ENCODE measurements around the gene CISTR. TPM values are rescaled to one million over a fixed set of nuclear protein-coding genes. Genes with fewer than 3 reads are reported as not detected.
"Not testable (repeated sequence)": the region's sequence is repeated elsewhere in the genome, so short reads cannot be mapped to it uniquely, and the experiment has no call there.

CISTR gene
- not detected for total RNA-seq

GRCh38 chr12:53751336-53752191 is at the start of gene CISTR:
TSS of gene CISTR (minus strand) at chr12:53751979.
- DNase-seq, result peak; percentile 29

DNA sequence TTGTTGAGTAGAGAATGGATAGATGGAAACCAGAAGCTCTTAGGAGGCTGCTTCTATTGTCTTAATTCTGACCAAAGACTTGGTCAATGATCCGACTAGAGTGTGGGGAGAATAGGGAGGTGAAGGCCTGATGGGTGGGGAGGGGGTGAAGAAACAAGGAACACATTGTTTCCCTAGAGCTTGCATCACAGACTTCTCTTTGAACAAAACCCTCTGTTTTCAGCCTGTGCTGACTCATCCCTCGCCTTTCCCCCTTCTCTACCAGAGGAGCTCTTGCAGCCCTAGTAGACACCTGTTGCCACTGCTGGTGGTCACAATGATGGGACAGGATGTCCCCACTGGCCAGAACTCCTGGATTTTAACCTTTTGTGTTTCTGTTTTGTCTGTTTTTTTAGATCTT is 46.8 kb upstream of the CISTR start:
- no peak for DNase-seq

DNA sequence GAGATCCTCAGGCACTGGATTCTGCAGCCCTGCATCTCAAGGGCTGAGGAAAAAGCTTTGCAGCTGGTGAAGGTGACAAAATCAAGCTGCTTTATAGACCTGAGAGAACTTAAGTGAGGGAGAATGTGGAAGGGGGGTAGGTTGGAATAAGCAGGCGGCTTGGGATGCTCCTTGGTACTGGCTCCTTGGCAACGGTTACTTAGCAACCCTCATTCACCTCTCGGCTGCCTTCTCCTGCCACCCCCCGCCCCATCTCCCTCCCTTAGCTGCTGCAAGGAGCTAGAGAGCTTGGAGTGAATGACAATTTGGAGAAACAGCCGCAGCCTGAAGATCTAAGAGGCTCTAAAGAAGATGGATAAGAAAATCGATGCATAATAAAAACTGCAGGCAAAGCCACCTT is 44.1 kb upstream of the CISTR start:
- no peak for DNase-seq

- no peak for DNase-seq
These were observed 41.4 kb upstream of the CISTR start for GRCh38 chr12:53793221-53793620.

DNA sequence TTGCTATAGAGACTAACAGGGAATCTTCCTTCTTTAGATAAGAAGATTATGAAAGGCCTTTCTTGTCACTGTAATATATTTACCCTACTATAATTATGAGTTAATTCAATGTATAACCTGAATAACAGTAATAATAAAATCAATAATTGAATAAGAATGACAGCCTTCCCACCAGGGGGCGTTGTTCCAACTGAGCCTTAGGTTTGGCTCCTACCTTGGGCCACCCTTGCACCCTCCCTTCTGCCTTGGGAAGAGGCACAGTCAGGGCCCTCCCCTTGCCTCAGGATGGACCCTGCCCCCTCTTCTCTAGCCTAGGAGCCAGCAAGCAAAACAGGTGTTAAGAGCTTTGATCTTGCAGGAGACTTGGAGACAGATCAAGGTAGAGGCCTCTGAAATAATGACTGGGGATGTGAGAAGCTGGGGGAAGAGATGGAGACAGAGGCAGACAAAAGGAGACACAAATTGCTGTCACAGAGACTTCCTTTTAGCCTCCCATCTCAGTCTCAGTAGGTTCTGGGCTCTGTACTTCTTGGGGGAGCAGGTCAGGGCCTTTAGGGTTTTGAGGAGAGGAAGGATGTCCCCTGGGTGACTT is 40.1 kb upstream of the CISTR start:
- DNase-seq, result no peak

DNA sequence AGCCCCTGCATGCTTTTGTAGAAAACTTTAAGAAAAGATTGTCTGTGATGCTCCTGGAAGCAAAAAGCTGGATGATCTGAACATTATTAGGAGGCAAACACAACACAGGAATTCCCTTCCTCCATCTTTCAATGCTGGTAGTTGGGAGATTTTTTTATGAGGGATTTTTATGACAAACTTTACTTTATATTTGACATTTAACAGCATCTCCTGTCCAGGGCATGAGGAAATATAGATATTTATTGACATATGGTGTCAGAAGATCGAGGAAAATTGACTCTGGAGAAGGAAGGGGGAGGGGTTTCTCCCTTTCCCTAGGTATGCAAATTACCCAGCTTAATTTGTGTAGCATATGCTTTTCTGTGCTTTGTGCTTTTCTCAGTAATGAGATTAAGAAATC is 37.8 kb upstream of the CISTR start:
- DNase-seq, result no peak

GRCh38 chr12:53788892-53789291 is 37.1 kb upstream of the CISTR start:
- DNase-seq, result no peak

- no peak for DNase-seq
These were observed 34.6 kb upstream of the CISTR start for GRCh38 chr12:53786411-53786810.

GRCh38 chr12:53785161-53785560 is 33.4 kb upstream of the CISTR start:
- DNase-seq, result no peak

- no peak for DNase-seq
These were observed 30.4 kb upstream of the CISTR start for GRCh38 chr12:53782093-53782703.

- peak; percentile 14 for DNase-seq
These were observed 29.5 kb upstream of the CISTR start for GRCh38 chr12:53781228-53781801.

GRCh38 chr12:53780323-53780722 is 28.5 kb upstream of the CISTR start:
- DNase-seq, result no peak

DNA sequence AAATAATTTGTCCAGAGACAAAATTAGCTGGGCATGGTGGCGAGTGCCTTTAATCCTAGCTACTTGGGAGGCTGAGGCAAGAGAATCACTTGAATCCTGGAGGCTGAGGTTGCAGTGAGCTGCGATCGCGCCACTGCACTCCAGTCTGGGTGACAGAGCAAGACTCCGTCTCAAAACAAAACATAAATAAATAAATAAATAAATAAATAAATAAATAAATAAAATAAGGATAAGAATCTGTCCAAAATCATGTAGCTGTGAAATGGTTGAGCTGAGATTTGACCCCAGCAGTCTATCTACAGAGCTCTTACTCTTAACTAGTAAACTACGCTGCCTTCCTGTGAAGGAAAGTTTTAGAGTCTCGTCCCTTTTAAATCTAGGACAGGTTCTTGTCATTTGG is 27.9 kb upstream of the CISTR start:
- not testable (repeated sequence) for DNase-seq

GRCh38 chr12:53777936-53778644 is 26.3 kb upstream of the CISTR start:
- DNase-seq, result no peak

DNA sequence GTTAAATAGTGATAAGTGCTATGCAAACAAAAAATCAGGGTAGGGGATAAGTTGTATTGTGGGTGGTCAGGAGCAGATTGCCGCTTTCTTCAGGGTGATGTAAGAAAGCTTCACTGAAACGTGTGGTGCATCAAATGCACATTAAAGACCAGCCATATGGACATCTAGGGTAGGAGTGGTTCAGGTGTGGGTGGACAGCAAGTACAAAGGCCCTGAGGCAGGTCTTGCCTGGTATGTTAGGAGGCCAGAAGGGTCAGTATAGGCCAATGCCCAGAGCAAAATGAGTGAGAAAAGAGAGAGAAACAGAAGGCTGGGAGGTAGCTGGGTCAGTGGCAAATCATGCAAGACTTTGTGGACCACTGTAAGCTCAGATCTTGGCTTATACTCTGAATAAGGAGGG is 25.6 kb upstream of the CISTR start:
- no peak for DNase-seq

DNA sequence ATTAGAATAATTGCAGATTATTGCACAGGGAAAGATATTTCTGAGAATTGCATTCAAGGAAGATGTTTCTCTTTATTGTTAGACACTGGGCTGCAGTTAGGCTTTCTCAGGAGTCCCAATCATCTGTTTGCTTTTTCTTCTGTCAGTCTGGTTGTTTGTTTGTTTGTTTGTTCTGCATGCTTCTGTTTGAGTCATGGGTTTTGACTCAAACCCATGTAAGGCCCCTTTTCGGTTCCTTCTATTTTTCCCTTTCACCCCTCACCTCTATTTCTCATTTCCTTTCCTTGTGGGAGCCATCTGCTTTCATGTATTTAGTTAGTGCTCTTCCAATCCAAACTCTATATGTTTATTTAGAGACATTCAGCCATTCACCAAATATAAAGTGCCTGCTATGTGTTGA is 25.1 kb upstream of the CISTR start:
- no peak for DNase-seq

GRCh38 chr12:53775478-53776145 is 23.8 kb upstream of the CISTR start:
- no peak for DNase-seq

GRCh38 chr12:53770281-53770680 is 18.5 kb upstream of the CISTR start:
- DNase-seq, result no peak

GRCh38 chr12:53768976-53769375 is 17.2 kb upstream of the CISTR start:
- no peak for DNase-seq

GRCh38 chr12:53766881-53767280 is 15.1 kb upstream of the CISTR start:
- DNase-seq, result no peak

DNA sequence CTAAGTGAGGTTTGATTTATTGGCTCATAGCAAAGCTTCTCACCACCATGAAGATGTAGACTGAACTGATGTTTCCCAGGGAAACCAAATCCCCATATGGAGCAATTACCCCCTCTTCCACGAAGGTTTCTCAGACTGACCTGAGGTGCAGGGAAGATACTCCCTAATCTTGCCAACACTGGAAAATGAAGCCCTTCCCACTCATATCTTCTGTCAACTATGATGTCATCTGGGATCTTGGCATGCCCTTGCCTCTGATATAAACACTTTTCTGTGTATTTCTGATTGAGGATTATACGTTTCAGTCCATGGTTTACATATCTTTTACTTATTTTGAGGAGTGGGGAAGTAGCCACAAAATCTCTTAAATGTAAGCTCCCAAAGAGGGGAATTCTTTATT is 14.1 kb upstream of the CISTR start:
- DNase-seq, result no peak

DNA sequence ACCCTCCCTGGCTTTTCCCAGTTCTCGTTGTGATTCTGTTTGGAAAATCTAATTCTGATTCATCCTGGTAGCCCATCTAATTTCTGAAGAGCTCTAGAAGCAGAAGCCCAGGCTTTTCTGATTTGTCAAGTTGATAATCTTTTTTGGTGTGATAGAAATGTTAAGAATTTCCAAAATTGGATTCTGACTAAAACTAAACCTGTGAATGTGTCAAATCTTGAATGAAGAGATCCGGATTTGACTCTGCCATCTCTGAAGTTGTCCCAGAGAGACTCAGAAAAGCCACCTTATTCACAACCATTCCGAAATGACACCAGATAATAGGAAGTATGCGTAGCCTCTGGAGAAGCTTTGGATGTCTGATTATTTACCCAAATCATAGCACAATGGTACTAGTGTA is 12.8 kb upstream of the CISTR start:
- no peak for DNase-seq

Data from tongue (tissue), 2 donors.